Renal cortical epithelial cell (primary cell): ENCODE data around the gene EIF4E. TPM values are rescaled to one million over a fixed set of nuclear protein-coding genes. Genes with fewer than 3 reads are reported as not detected.
A peak's percentile ranks its signal among the peaks of the same experiment; 100 is the strongest.
"Not testable (repeated sequence)": the region's sequence is repeated elsewhere in the genome, so short reads cannot be mapped to it uniquely, and the experiment has no call there.

Experiments used
- DNase-seq: peaks from one replicate; pipeline ENCODE4 v3.0.0-alpha.2; 2011; ENCODE audit warnings: low read depth
- total RNA-seq: library from RNA; depleted of rRNA; stranded (reverse); fragments of >200 nt; gene quantifications from 2 replicates; pipeline ENCODE4 v1.2.3, GENCODE V29; 2014

Gene EIF4E
- total RNA-seq, 1 donor from 2014 or later: 286 TPM

- no peak for DNase-seq
Observed at GRCh38 chr4:98932539-98932938, 3.6 kb upstream of the EIF4E start.

- no peak for DNase-seq
Observed at GRCh38 chr4:98930311-98930865, 1.5 kb upstream of the EIF4E start.

- DNase-seq: peak; percentile 98
Observed at GRCh38 chr4:98929341-98930267, 671 bp upstream of the EIF4E start.

GRCh38 chr4:98928131-98928504 is 815 bp downstream of the EIF4E start:
- peak; percentile 59 for DNase-seq

GRCh38 chr4:98926257-98926656 is 2.7 kb downstream of the EIF4E start:
- DNase-seq: not testable (repeated sequence)

- DNase-seq: no peak
Observed at GRCh38 chr4:98921292-98921691, 7.6 kb downstream of the EIF4E start.

GRCh38 chr4:98919996-98920395 is 8.9 kb downstream of the EIF4E start:
- peak; percentile 45 for DNase-seq

GRCh38 chr4:98910728-98911127 is 18.2 kb downstream of the EIF4E start:
- DNase-seq: peak; percentile 66

- DNase-seq: no peak
Observed at GRCh38 chr4:98909646-98910401, 19.1 kb downstream of the EIF4E start.

- no peak for DNase-seq
Observed at GRCh38 chr4:98908703-98909262, 20.1 kb downstream of the EIF4E start.

GRCh38 chr4:98908182-98908581 is 20.8 kb downstream of the EIF4E start:
- peak; percentile 42 for DNase-seq

- DNase-seq: no peak
Observed at GRCh38 chr4:98905839-98906238, 23.1 kb downstream of the EIF4E start.

- DNase-seq: no peak
Observed at GRCh38 chr4:98905297-98905696, 23.6 kb downstream of the EIF4E start.

GRCh38 chr4:98903963-98904362 is 25.0 kb downstream of the EIF4E start:
- DNase-seq: no peak

GRCh38 chr4:98903561-98903960 is 25.4 kb downstream of the EIF4E start:
- peak; percentile 37 for DNase-seq

GRCh38 chr4:98899277-98899676 is 29.7 kb downstream of the EIF4E start:
- no peak for DNase-seq

- no peak for DNase-seq
Observed at GRCh38 chr4:98891478-98892337, 37.2 kb downstream of the EIF4E start.

- no peak for DNase-seq
Observed at GRCh38 chr4:98890702-98891455, 38.1 kb downstream of the EIF4E start.

- DNase-seq: no peak
Observed at GRCh38 chr4:98887145-98887544, 41.8 kb downstream of the EIF4E start.

- DNase-seq: not testable (repeated sequence)
Observed at GRCh38 chr4:98886382-98886781, 42.6 kb downstream of the EIF4E start.
